SK-N-SH (cell line): ENCODE data around the gene CDH4. TPM values are rescaled to one million over a fixed set of nuclear protein-coding genes. Genes with fewer than 3 reads are reported as not detected.

Experiments
- CTCF ChIA-PET: fragments of 300-600, 350-600 bp; formaldehyde crosslinking; extraction: SDS; loops from one replicate; lab custom pipeline; 2021; lab: Yijun Ruan, JAX
- POLR2A ChIA-PET: fragments of 350-600 bp; sonication (Branson Sonifier 250); formaldehyde crosslinking; extraction: SDS; loops from one replicate; lab custom pipeline; 2020; ENCODE audit warnings: antibody characterized with exemption, inconsistent platforms; lab: Yijun Ruan, JAX
- DNase-seq: peaks from one replicate; pipeline ENCODE4 v3.0.0; 2012
- H2AFZ ChIP-seq: fragments of 200-600 bp; sonication (generic); 2 replicates; pipeline ENCODE4 v1.8.1; 2016; ENCODE audit warnings: antibody characterized with exemption, mild to moderate bottlenecking, low read depth
- H3F3A ChIP-seq: fragments of 200-600 bp; sonication (generic); replicated peaks from 2 replicates; pipeline ENCODE3; 2016; ENCODE audit warnings: antibody characterized with exemption, mild to moderate bottlenecking; ENCODE audit not compliant: insufficient read depth
- H3K27ac ChIP-seq, 2 experiments: fragments of 200-500 bp in 1 of 2; fragments of 200-600 bp in 1 of 2; sonication (Bioruptor generic) in 1 of 2; sonication (generic), shearing (Covaris generic) in 1 of 2; 2 replicates each; pipeline versions ENCODE4 v1.5.1 to v1.6.1; 2014 to 2016; ENCODE audit warnings: low read depth in 2 of 2, inconsistent platforms in 1 of 2, low read length in 1 of 2, mild to moderate bottlenecking in 1 of 2, mixed read lengths in 1 of 2
- H3K27me3 ChIP-seq: fragments of 200-600 bp; sonication (generic), shearing (Covaris generic); 2 replicates; pipeline ENCODE4 v1.6.1; 2016; ENCODE audit warnings: mixed run types; ENCODE audit not compliant: insufficient read depth
- H3K36me3 ChIP-seq, 2 experiments: fragments of 200-500 bp in 1 of 2; fragments of 200-600 bp in 1 of 2; sonication (Bioruptor generic) in 1 of 2; sonication (generic) in 1 of 2; replicated peaks in 1 of 2; 2 replicates each; pipeline versions ENCODE3 to v1.5.1; 2014 to 2016; ENCODE audit warnings: low read length in 1 of 2, mild to moderate bottlenecking in 1 of 2; ENCODE audit not compliant: insufficient read depth in 2 of 2, control insufficient read depth in 1 of 2
- H3K4me1 ChIP-seq, 2 experiments: fragments of 200-500 bp in 1 of 2; fragments of 200-600 bp in 1 of 2; sonication (Bioruptor generic) in 1 of 2; sonication (generic), shearing (Covaris generic) in 1 of 2; 2 replicates each; pipeline versions ENCODE4 v1.5.1 to v1.6.1; 2014 to 2016; ENCODE audit warnings: low read depth in 1 of 2, low read length in 1 of 2, mixed run types in 1 of 2; ENCODE audit not compliant: insufficient read depth in 2 of 2, control insufficient read depth in 1 of 2
- H3K4me2 ChIP-seq: fragments of 200-600 bp; sonication (generic), shearing (Covaris generic); 2 replicates; pipeline ENCODE4 v1.6.1; 2017; ENCODE audit warnings: mixed run types
- H3K4me3 ChIP-seq, 2 experiments: fragments of 200-500 bp in 1 of 2; fragments of 200-600 bp in 1 of 2; sonication (Bioruptor generic) in 1 of 2; sonication (generic), shearing (Covaris generic) in 1 of 2; 2 replicates each; pipeline versions ENCODE4 v1.5.1 to v1.8.1; 2014 to 2016; ENCODE audit warnings: low read depth in 2 of 2, inconsistent platforms in 1 of 2, low read length in 1 of 2, mild to moderate bottlenecking in 1 of 2, mixed read lengths in 1 of 2, moderate library complexity in 1 of 2
- H3K79me2 ChIP-seq: fragments of 200-600 bp; sonication (generic); 2 replicates; pipeline ENCODE4 v1.8.1; 2017; ENCODE audit warnings: mild to moderate bottlenecking; ENCODE audit not compliant: insufficient read depth
- H3K9ac ChIP-seq: fragments of 200-600 bp; sonication (generic); 2 replicates; pipeline ENCODE4 v1.6.1; 2017; ENCODE audit warnings: mixed run types
- H3K9me2 ChIP-seq: fragments of 200-600 bp; sonication (generic); 2 replicates; pipeline ENCODE4 v1.6.1; 2017; ENCODE audit warnings: mixed run types
- H3K9me3 ChIP-seq: fragments of 200-600 bp; sonication (generic); 2 replicates; pipeline ENCODE4 v1.6.1; 2017; ENCODE audit warnings: mixed run types, mild to moderate bottlenecking, moderate library complexity
- H4K20me1 ChIP-seq: fragments of 200-600 bp; sonication (generic); 2 replicates; pipeline ENCODE4 v1.6.1; 2017; ENCODE audit warnings: mild to moderate bottlenecking, mixed run types; ENCODE audit not compliant: insufficient read depth
- ELF1 ChIP-seq: IDR thresholded peaks from 2 replicates; pipeline ENCODE4 v1.4.0; 2012
- EZH2phosphoT487 ChIP-seq: fragments of 200-600 bp; sonication (generic); IDR thresholded peaks from 2 replicates; pipeline ENCODE4 v1.6.1; 2017; ENCODE audit warnings: low read depth, mixed run types, mild to moderate bottlenecking, antibody characterized with exemption, moderate library complexity, borderline replicate concordance
- FOSL2 ChIP-seq: IDR thresholded peaks from 2 replicates; pipeline ENCODE4 v1.4.0; 2012; ENCODE audit warnings: low read depth, mild to moderate bottlenecking, moderate library complexity, borderline replicate concordance
- FOXJ3 ChIP-seq: sonication (generic); formaldehyde crosslinking; IDR thresholded peaks from 2 replicates; pipeline ENCODE4 v1.5.1; 2020; ENCODE audit warnings: mild to moderate bottlenecking, missing genetic modification reagents
- GATA2 ChIP-seq: sonication (generic); formaldehyde crosslinking; IDR thresholded peaks from 2 replicates; pipeline ENCODE4 v1.5.0; 2020; ENCODE audit warnings: mild to moderate bottlenecking, missing genetic modification reagents
- IRF3 ChIP-seq: fragments of 150-350 bp; IDR thresholded peaks from 2 replicates; pipeline ENCODE4 v1.6.1; 2016; ENCODE audit warnings: mild to moderate bottlenecking, low read depth, low read length
- NRF1 ChIP-seq: IDR thresholded peaks from 2 replicates; pipeline ENCODE4 v1.6.1; 2012; ENCODE audit warnings: low read depth, mild to moderate bottlenecking, low read length
- RAD21 ChIP-seq: IDR thresholded peaks from 2 replicates; pipeline ENCODE4 v1.6.1; 2012; ENCODE audit warnings: mild to moderate bottlenecking, low read length
- RCOR1 ChIP-seq: fragments of 150-350 bp; IDR thresholded peaks from 2 replicates; pipeline ENCODE4 v1.6.1; 2017; ENCODE audit warnings: antibody characterized with exemption, low read length
- RFX5 ChIP-seq: IDR thresholded peaks from 2 replicates; pipeline ENCODE4 v1.6.1; 2012; ENCODE audit warnings: mild to moderate bottlenecking, improper control_type of control experiment, low read length
- SIN3A ChIP-seq: IDR thresholded peaks from 2 replicates; pipeline ENCODE4 v1.6.1; 2012; ENCODE audit warnings: low read depth, mild to moderate bottlenecking, low read length, moderate library complexity, borderline replicate concordance
- SMC3 ChIP-seq: IDR thresholded peaks from 2 replicates; pipeline ENCODE4 v1.6.1; 2012; ENCODE audit warnings: low read depth, low read length, improper control_type of control experiment
- YY1 ChIP-seq: IDR thresholded peaks from 2 replicates; pipeline ENCODE4 v1.4.0; 2012; ENCODE audit warnings: low read depth, mild to moderate bottlenecking
- WGBS: methylation state at CpG from one replicate; pipeline ENCODE4 v1.1.6; 2017; ENCODE audit warnings: low lambda C conversion rate; 5-methylcytosine and 5-hydroxymethylcytosine counted together
- polyA plus RNA-seq, 3 experiments: library from polyadenylated mRNA; depleted of rRNA; stranded (reverse); fragments of >200 nt; gene quantifications; 2 replicates each; pipeline ENCODE4 v1.2.3, GENCODE V29; 2012

Gene CDH4
- polyA plus RNA-seq, 1 of the 3 experiments (the other 2 are of a cell fraction) = not detected

GRCh38 chr20:61725145-61725544 is 473.1 kb downstream of the CDH4 start (continued):
- TF ChIP-seq GATA2 (no peak), FOSL2 (no peak), ELF1 (no peak), NRF1 (no peak), SMC3 (no peak), IRF3 (no peak), RCOR1 (no peak)
- TF ChIP-seq, all 33 proteins: peak for 0

- no peak overlapping the region for H3K4me3 ChIP-seq
- H2AFZ ChIP-seq = no peak overlapping the region
- H3K79me2 ChIP-seq = no peaks in the 10 kb centered on the region
- no peaks in the 10 kb centered on the region for H3K27me3 ChIP-seq
- H3K4me2 ChIP-seq = no peak overlapping the region
- H3F3A ChIP-seq = no peaks in the 10 kb centered on the region
- H3K9me3 ChIP-seq = no peaks in the 10 kb centered on the region
- no peak for DNase-seq
- WGBS = 24% methylated on average over 5 of the region's 8 CpGs
- H3K9me2 ChIP-seq = no peaks in the 10 kb centered on the region
- ChIA-PET CTCF (no interaction called here), POLR2A (no interaction called here)
- TF ChIP-seq FOXJ3 (no peak), RFX5 (no peak), SMC3 (no peak), RAD21 (no peak), SIN3A (no peak), EZH2phosphoT487 (no peak), YY1 (no peak)
- no peak overlapping the region for H3K27ac ChIP-seq
- H3K9ac ChIP-seq = no peak overlapping the region
- no peaks in the 10 kb centered on the region for H3K36me3 ChIP-seq
- no peaks in the 10 kb centered on the region for H4K20me1 ChIP-seq
- H3K4me1 ChIP-seq = no peaks in the 10 kb centered on the region
Measured at GRCh38 chr20:61725966-61726365, 473.9 kb downstream of the CDH4 start.

- WGBS = 61% methylated on average over 5 of the region's 5 CpGs
Measured at GRCh38 chr20:61726979-61727378, 474.9 kb downstream of the CDH4 start.

More at GRCh38 chr20:61726979-61727378, 474.9 kb downstream of the CDH4 start:
- TF ChIP-seq RFX5 = no peak
- Histone ChIP-seq H3K4me3 (no peak overlapping the region), H3K27ac (no peak overlapping the region), H4K20me1 (no peaks in the 10 kb centered on the region), H3K9me2 (no peaks in the 10 kb centered on the region), H3K4me1 (no peaks in the 10 kb centered on the region), H3K9me3 (no peaks in the 10 kb centered on the region), H3K79me2 (no peaks in the 10 kb centered on the region), H3K27me3 (no peaks in the 10 kb centered on the region), H2AFZ (no peak overlapping the region), H3F3A (no peaks in the 10 kb centered on the region), H3K36me3 (no peaks in the 10 kb centered on the region), H3K9ac (no peak overlapping the region), H3K4me2 (no peak overlapping the region)
- ChIA-PET CTCF (no interaction called here), POLR2A (no interaction called here)
- no peak for DNase-seq
